Measurements from ENCODE around the gene MIS18A. TPM values are rescaled to one million over a fixed set of nuclear protein-coding genes. Genes with fewer than 3 reads are reported as not detected.

The MIS18A gene
- total and polyA plus RNA-seq, 10 of the 15 experiments (the other 5 are each of a cell fraction or from before 2014, with no cell fraction given): 6.5 to 48.9 (median 24.8) TPM

- no TSS peak for BruUV-seq (replicated peaks)
- DNase-seq (ENCODE audit: low read depth, low spot score): no peak
- in situ Hi-C loops (cut with MboI) (no loop called here), intact Hi-C loops (cut with micrococcal nuclease; ENCODE audit: unreplicated experiment) (no loop called here)
- Histone ChIP-seq H3K9me3 (replicated peaks; ENCODE audit: control insufficient read depth, insufficient read depth, low read length) (no peaks in the 10 kb centered on the region; the same call in 2 of the 3 replicates), H3K4me1 (ENCODE audit: control insufficient read depth, insufficient read depth, low read length) (peaks cover 10% of the 10 kb centered on the region), H2AFZ (ENCODE audit: control insufficient read depth, low read depth, low read length) (no peak overlapping the region), H3K4me2 (ENCODE audit: control insufficient read depth, insufficient read depth) (no peak overlapping the region), H3K27me3 (replicated peaks in 1 of 2; ENCODE audit: control insufficient read depth in 2 of 2, insufficient read depth in 2 of 2, low read length in 1 of 2) (no peaks in the 10 kb centered on the region; a peak in 1 of 4 replicates), H3K4me3 (no peak overlapping the region), H3K79me2 (ENCODE audit: control insufficient read depth, insufficient read depth, low read length) (no peaks in the 10 kb centered on the region), H3K9ac (ENCODE audit: control insufficient read depth, insufficient read depth, low read length) (no peak overlapping the region), H3K36me3 (ENCODE audit: control insufficient read depth in 2 of 2, insufficient read depth in 2 of 2, low read length in 1 of 2) (no peaks in the 10 kb centered on the region), H4K20me1 (ENCODE audit: control insufficient read depth, insufficient read depth) (no peaks in the 10 kb centered on the region), H3K27ac (ENCODE audit: control insufficient read depth, insufficient read depth) (no peak overlapping the region)
- ATAC-seq: no peak
- no peak for FAIRE-seq
- TF ChIP-seq ZSCAN29 (IDR thresholded peaks at IDR 0.05): no peak
- TF ChIP-seq USF2 (IDR thresholded peaks at IDR 0.05; ENCODE audit: borderline replicate concordance, low read depth, low read length): no peak
- no peak for TF ChIP-seq PML (IDR thresholded peaks at IDR 0.05; ENCODE audit: low read length)
- ChIA-PET CTCF (no interaction called here), POLR2A (interaction anchor here (0.6 kb wide), 1 partner anchor 1092 kb away, joined by 8 read pairs; no protein-coding TSS in a partner anchor), SMC1A (ENCODE audit: uncharacterized antibody, unreplicated experiment) (no interaction called here), RAD21 (ENCODE audit: unreplicated experiment) (no interaction called here)
- WGBS (ENCODE audit: insufficient coverage, insufficient replicate concordance, low lambda C conversion rate, missing lambda C conversion rate): 46% methylated on average over 1 of the region's 1 CpG
Observed at GRCh38 chr21:32238063-32238462, 40.8 kb downstream of the MIS18A start.

GRCh38 chr21:32237021-32237420 is 41.8 kb downstream of the MIS18A start:
- Histone ChIP-seq H3K27ac (ENCODE audit: control insufficient read depth, insufficient read depth) (no peak overlapping the region), H3K4me3 (no peak overlapping the region), H3K36me3 (ENCODE audit: control insufficient read depth in 2 of 2, insufficient read depth in 2 of 2, low read length in 1 of 2) (no peaks in the 10 kb centered on the region), H3K4me1 (ENCODE audit: control insufficient read depth, insufficient read depth, low read length) (peaks cover 10% of the 10 kb centered on the region), H4K20me1 (ENCODE audit: control insufficient read depth, insufficient read depth) (no peaks in the 10 kb centered on the region), H3K9ac (ENCODE audit: control insufficient read depth, insufficient read depth, low read length) (no peak overlapping the region), H3K79me2 (ENCODE audit: control insufficient read depth, insufficient read depth, low read length) (no peaks in the 10 kb centered on the region), H3K27me3 (replicated peaks in 1 of 2; ENCODE audit: control insufficient read depth in 2 of 2, insufficient read depth in 2 of 2, low read length in 1 of 2) (no peaks in the 10 kb centered on the region; a peak in 1 of 4 replicates), H3K4me2 (ENCODE audit: control insufficient read depth, insufficient read depth) (no peak overlapping the region), H3K9me3 (replicated peaks; ENCODE audit: control insufficient read depth, insufficient read depth, low read length) (no peaks in the 10 kb centered on the region; the same call in 2 of the 3 replicates), H2AFZ (ENCODE audit: control insufficient read depth, low read depth, low read length) (no peak overlapping the region)
- ChIA-PET RAD21 (ENCODE audit: unreplicated experiment) (no interaction called here), SMC1A (ENCODE audit: uncharacterized antibody, unreplicated experiment) (interaction anchor here (0.7 kb wide), 1 partner anchor 161 kb away, joined by 3 read pairs; no protein-coding TSS in a partner anchor), POLR2A (no interaction called here), CTCF (no interaction called here)
- in situ Hi-C loops (cut with MboI): no loop called here
- DNase-seq (ENCODE audit: low read depth, low spot score) (no peak), FAIRE-seq (no peak), ATAC-seq (no peak)
- intact Hi-C loops (cut with micrococcal nuclease; ENCODE audit: unreplicated experiment): no loop called here
- 3% methylated on average over 3 of the region's 3 CpGs for WGBS (ENCODE audit: insufficient coverage, insufficient replicate concordance, low lambda C conversion rate, missing lambda C conversion rate)
- no TSS peak for BruUV-seq (replicated peaks)
- TF ChIP-seq RFX5 (IDR thresholded peaks at IDR 0.05; ENCODE audit: low read depth, low read length) (no peak), IRF3 (IDR thresholded peaks at IDR 0.05) (no peak), MAX (IDR thresholded peaks at IDR 0.05; ENCODE audit: low read depth, low read length) (no peak), EZH2 (IDR thresholded peaks at IDR 0.05; ENCODE audit: borderline replicate concordance, control insufficient read depth, low read depth, low read length) (no peak), JUNB (IDR thresholded peaks at IDR 0.05) (no peak), ESRRA (IDR thresholded peaks at IDR 0.05; ENCODE audit: low read length) (no peak), CTCF (IDR thresholded peaks at IDR 0.05 in 2 of 3, conservative IDR thresholded peaks at IDR 0.05 in 1 of 3; ENCODE audit: control insufficient read depth in 2 of 3, extremely low read depth in 1 of 3, insufficient read depth in 1 of 3, low read depth in 3 of 3, low read length in 3 of 3) (no peak), ASH2L (IDR thresholded peaks at IDR 0.05; ENCODE audit: borderline replicate concordance, low read depth) (no peak), SMAD5 (IDR thresholded peaks at IDR 0.05; ENCODE audit: low read depth) (no peak)
